Left forelimb (tissue), 1 donor: ENCODE measurements around the gene SLC24A4.
A peak's percentile ranks its signal among the peaks of the same experiment; 100 is the strongest.
"Not testable (repeated sequence)": the region's sequence is repeated elsewhere in the genome, so short reads cannot be mapped to it uniquely, and the experiment has no call there.

ENCODE experiments used
- DNase-seq: peaks from one replicate; pipeline ENCODE4 v3.0.0-alpha.2; 2018; ENCODE audit warnings: low spot score

Gene SLC24A4

DNA sequence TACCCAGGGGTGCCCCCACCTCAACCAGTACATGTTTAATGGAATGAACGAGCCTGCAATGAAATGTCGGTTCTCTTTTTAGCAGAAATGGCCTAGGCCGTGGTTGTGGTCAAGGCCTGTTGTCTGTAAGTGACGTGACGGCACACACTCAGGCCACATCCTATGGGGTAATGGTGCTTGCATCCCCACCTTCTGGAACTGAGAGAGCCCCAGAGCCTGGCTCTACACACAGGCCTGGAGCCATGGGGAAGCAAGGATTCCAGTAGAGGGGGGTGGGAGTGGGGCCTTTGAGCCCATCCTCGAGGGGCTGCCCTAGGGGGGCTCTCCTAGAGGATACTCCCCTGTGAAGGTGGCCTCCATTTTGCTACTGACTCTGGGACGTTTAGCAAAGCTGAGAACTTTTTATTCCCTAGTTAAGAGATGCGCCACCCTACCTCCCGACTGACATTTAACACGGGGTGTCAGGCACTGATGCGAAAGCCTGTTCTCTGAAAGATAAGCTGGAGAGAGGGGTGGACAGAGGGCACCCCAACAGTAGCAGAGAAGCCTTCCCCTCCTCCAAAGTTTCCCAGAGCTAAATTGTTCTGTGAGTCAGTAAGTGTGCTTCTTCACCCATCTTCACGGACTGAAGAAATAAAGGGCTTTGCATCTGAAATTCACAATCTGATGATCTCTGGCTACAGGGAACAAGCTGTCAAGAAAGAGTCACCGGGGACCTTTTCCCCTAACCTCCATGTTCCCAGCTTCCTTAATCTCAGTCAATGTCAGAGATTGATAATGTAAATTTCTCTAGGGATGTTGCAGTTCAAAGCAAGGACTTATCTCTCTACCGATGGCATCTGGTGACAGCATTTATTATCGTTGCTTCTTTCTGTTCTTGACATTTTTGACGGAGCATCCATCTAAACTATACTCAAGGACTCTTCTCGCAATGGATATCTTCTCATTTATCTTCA lies 197.4 kb downstream of the SLC24A4 start:
- DNase-seq, result no peak

DNA sequence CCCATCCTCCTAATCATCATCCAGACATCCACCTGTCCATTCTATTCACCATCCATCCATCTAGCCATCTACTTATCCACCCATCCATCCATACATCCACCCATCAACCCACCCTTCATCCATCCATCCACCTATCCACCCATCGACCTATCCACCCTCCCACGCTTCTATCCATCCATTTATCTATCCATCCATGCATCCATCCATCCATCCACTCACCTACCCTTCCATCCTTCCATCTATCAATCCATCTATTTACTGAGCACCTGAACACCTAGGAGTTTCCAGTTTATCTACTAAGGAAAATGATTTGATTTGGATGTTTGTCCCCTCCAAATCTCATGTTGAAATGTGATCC lies 198.1 kb downstream of the SLC24A4 start:
- DNase-seq, result no peak

DNA sequence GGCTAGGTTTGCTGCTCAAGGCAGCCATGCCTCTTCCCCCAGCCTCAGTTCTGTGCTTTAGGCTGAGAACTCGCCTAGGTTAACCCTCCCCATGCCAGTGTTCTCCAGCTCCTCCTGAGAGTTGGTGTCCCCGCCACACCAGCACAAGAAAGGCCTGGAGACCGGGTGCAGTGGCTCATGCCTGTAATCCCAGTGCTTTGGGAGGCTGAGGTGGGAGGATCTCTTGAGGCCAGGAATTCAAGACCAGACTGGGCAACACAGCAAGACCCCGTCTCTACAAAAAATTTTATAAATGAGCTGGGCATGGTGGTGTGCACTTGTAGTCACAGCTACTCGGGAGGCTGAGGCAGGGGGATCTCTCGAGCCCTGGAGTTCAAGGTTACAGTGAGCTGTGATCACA lies 200.8 kb downstream of the SLC24A4 start:
- no peak for DNase-seq

- no peak for DNase-seq
These were observed 201.7 kb downstream of the SLC24A4 start for GRCh38 chr14:92524602-92525185.

GRCh38 chr14:92525322-92526095 lies 202.5 kb downstream of the SLC24A4 start:
- no peak for DNase-seq

DNA sequence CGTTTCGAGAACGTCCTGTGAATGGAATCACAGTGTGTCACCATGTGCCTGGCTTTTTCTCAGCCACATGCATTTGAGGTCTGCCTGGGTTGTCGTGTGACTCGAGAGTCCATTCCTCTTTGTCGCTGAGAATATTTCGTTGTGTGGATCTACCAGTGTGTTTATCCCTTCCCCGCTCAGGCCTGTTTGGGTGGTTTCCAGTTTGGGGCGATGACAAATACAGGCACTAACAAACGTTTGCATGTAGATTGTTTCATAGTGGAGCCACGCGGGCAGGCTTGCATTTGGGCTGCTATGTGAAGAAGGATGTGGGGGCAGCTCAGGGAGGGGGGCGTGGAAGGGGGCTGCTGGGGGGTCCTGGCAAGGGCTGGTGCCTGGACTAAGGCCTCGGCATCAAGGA lies 204.8 kb downstream of the SLC24A4 start:
- DNase-seq, result no peak

GRCh38 chr14:92528486-92529100 lies 205.6 kb downstream of the SLC24A4 start:
- DNase-seq, result no peak

- DNase-seq, result no peak
These were observed 206.9 kb downstream of the SLC24A4 start for GRCh38 chr14:92529903-92530302.

GRCh38 chr14:92531106-92531873 lies 208.3 kb downstream of the SLC24A4 start:
- no peak for DNase-seq

DNA sequence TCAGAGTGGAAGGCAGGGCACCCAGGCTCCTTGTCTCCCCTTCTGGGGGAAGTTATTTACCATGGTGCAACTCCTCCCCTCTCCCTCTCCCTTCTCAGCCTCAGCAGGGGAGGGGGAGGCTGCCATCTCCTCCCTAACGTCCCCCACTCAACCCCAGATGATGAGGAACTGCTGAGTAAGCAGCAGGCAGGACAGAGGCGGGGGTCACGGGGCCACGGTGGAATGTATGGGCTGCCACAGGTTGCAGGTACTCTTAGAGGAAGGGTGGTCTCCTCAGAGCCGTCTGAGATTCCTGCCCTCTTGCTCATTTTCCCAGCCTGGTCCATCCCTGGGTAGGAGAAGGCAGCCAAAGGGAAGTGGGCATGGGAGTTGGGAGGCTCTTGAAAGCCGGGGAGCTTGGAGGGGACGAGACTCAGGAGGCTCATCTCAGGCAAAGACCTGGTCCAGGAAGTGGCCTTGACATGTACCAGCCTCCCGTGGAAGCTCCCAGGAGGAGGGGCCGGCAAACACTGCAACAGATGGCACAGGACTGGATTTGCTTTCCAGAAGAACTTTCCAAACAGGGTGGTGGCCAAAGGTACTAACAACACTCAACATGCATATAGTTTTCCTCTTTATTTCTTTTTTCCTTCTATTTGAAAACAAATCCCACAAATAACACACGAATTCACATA lies 209.7 kb downstream of the SLC24A4 start:
- no peak for DNase-seq

GRCh38 chr14:92534932-92535643 lies 212.1 kb downstream of the SLC24A4 start:
- no peak for DNase-seq

GRCh38 chr14:92536231-92536630 lies 213.3 kb downstream of the SLC24A4 start:
- DNase-seq, result not testable (repeated sequence)

DNA sequence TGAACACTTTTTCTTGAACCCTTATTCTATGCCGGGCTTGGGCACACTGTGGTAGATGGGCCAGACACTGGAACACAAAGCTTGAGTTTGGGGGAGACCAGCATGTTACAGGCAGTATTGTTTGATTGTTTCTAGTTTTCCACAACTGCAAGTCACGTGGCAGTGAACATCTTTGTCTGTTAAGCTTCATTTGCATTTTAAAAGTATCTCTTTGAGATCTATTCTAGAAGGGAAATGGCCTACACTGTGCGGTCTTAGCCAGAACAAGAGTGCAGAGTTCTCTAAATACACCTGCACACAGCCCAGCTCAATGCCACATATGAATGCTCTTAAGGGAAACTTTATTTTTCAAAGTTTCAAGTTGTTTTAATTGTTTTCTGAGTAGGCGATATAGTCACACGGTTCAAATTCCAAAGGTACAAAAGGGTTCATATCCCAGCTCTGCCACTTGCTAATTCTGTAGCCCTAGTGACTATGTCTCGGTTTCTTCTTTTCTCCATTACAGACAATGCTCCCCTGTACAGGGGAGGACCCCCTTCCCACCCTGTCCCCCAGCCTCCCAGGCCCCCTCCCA lies 215.5 kb downstream of the SLC24A4 start:
- no peak for DNase-seq

DNA sequence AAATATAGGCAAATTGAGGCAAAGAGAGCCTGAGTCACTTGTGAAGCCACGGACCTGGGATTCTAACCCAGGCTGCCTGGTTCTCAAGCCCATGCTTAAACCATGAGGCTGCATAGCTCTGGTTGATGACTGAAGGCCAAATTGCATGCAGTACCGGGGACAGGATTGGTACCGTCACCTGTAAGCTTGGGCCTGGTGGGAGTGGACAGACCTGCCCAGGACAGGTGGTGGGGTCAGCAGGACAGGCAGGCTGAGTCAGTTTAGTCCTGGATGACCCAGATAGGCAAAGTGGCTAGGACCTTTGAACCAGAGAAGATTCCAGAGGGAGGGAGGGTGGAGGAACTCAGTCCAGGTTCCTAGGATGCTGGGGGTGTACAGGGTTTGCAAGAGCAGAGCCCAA lies 216.5 kb downstream of the SLC24A4 start:
- DNase-seq, result no peak

- no peak for DNase-seq
These were observed 216.9 kb downstream of the SLC24A4 start for GRCh38 chr14:92539875-92540274.

GRCh38 chr14:92540472-92541048 lies 217.6 kb downstream of the SLC24A4 start:
- peak; percentile 93 for DNase-seq

DNA sequence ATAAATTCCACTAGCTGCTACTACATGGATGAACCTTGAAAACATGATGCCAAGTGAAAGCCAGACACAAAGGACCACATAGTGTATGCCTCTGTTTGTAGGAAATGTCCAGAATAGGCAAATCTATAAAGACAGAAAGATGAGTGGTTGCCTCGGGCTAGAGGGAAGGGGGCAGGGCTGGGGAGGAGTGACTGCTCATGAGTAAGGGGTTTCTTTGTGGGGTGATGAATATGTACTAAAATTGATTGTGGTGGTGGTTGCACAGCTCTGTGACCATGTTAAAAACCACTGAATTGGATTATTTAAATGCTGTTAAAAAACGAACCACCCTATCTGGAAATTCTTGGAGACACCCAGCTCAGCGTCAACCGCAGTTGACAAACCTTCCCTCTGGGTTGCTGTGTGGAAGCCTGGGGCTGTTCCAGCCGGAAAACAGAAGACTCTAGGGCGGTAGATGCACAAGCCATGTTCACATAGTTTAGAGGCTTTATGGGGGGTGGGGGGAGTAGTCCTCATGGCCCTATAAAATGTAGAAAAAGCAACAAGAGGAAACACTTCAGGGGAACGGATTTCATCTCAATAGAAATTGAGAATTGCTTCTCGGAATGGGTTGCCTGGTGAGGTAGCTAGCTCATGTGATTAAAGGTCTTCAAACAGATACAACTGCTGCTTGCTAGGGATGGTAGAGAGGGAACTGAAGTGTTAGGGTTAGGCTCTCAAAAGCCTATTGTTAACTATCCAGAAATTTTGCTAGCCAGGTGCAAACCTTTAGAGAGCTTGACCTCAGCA lies 220.0 kb downstream of the SLC24A4 start:
- DNase-seq, result no peak

- DNase-seq, result no peak
These were observed 221.2 kb downstream of the SLC24A4 start for GRCh38 chr14:92544051-92544720.
